ENCODE results near the gene VEGFC. TPM values are rescaled to one million over a fixed set of nuclear protein-coding genes. Genes with fewer than 3 reads are reported as not detected.
A peak's percentile ranks its signal among the peaks of the same experiment; 100 is the strongest.

The VEGFC gene
- polyA plus RNA-seq, 1 donor (not counting 4 experiments of a cell fraction or from before 2014, with no cell fraction given), result 19.4 TPM

DNA sequence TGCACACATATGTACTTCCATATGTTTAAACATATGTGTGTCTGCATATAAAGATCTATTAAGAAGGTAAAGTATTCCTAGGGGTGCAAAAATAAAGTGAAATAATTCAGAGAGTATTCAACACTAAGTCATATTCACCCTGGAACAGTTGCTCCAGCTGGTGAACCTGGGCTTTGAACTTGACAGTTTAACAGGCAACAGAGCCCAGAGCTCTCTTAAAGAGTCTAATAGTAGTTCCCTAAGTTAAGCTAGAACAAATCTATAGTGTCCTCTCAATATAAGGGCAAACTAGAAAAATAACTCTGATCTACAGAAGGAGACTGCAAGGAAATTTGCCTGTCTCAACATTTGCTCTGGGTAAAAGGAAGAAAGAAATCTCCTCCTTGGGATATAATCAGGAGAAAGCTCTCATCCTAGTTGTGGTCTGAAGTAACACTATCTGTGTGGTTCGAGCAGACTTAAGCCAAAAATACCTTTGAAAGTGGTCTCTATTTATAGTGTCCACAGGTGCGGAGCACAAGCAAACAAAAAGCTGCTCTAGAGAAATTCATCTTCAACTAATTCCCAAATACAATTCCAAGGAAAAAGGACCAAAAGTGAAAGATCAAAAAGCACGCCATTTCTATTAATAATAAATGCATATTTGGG lies 29.9 kb downstream of the VEGFC start:
- DNase-seq (ENCODE audit: low read depth, low spot score) (no peak), FAIRE-seq (no peak)
- Histone ChIP-seq H3K9me3 (ENCODE audit: control insufficient read depth, low read depth, low read length) (no peaks in the 10 kb centered on the region), H3K9me1 (ENCODE audit: control insufficient read depth, extremely low read depth, insufficient read depth, low read length) (peaks cover 2% of the 10 kb centered on the region), H2AFZ (ENCODE audit: control insufficient read depth, low read length) (no peak overlapping the region), H3K4me3 (ENCODE audit: control insufficient read depth in 2 of 3, extremely low read depth in 1 of 3, insufficient read depth in 2 of 3, low read depth in 1 of 3, low read length in 3 of 3) (no peak overlapping the region), H3K9ac (ENCODE audit: control insufficient read depth, extremely low read depth, insufficient read depth, low read length) (no peak overlapping the region), H3K27ac (ENCODE audit: control insufficient read depth, insufficient read depth, low read length) (no peak overlapping the region), H3K79me2 (ENCODE audit: control insufficient read depth, insufficient read depth, low read length) (peaks cover 95% of the 10 kb centered on the region), H3K4me1 (ENCODE audit: control insufficient read depth, extremely low read depth, insufficient read depth, low read length) (no peaks in the 10 kb centered on the region), H3K4me2 (ENCODE audit: control insufficient read depth, extremely low read depth, insufficient read depth, low read depth, low read length) (no peak overlapping the region), H3K36me3 (ENCODE audit: control insufficient read depth in 2 of 2, extremely low read depth in 1 of 2, insufficient read depth in 2 of 2, low read length in 2 of 2) (peaks cover 0 to 2% of the 10 kb centered on the region in 2 experiments), H4K20me1 (ENCODE audit: control insufficient read depth, extremely low read depth, insufficient read depth, low read length) (peaks cover 7% of the 10 kb centered on the region), H3K27me3 (ENCODE audit: control insufficient read depth, extremely low read depth, insufficient read depth, low read length) (no peaks in the 10 kb centered on the region)
- TF ChIP-seq EZH2 (IDR thresholded peaks at IDR 0.05; ENCODE audit: low read length), result no peak
- TF ChIP-seq, protein P1, sequence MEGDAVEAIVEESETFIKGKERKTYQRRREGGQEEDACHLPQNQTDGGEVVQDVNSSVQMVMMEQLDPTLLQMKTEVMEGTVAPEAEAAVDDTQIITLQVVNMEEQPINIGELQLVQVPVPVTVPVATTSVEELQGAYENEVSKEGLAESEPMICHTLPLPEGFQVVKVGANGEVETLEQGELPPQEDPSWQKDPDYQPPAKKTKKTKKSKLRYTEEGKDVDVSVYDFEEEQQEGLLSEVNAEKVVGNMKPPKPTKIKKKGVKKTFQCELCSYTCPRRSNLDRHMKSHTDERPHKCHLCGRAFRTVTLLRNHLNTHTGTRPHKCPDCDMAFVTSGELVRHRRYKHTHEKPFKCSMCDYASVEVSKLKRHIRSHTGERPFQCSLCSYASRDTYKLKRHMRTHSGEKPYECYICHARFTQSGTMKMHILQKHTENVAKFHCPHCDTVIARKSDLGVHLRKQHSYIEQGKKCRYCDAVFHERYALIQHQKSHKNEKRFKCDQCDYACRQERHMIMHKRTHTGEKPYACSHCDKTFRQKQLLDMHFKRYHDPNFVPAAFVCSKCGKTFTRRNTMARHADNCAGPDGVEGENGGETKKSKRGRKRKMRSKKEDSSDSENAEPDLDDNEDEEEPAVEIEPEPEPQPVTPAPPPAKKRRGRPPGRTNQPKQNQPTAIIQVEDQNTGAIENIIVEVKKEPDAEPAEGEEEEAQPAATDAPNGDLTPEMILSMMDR (optimal IDR thresholded peaks at IDR 0.05 in 1 of 3, IDR thresholded peaks at IDR 0.05 in 1 of 3, conservative IDR thresholded peaks at IDR 0.05 in 1 of 3; ENCODE audit: extremely low read depth in 1 of 3, insufficient read depth in 2 of 3, low read length in 3 of 3), result no peak
- dilution Hi-C loops (cut with MboI; ENCODE audit: extremely low pct_ligation_motif_present, low sequenced_read_pairs), result no loop called here

DNA sequence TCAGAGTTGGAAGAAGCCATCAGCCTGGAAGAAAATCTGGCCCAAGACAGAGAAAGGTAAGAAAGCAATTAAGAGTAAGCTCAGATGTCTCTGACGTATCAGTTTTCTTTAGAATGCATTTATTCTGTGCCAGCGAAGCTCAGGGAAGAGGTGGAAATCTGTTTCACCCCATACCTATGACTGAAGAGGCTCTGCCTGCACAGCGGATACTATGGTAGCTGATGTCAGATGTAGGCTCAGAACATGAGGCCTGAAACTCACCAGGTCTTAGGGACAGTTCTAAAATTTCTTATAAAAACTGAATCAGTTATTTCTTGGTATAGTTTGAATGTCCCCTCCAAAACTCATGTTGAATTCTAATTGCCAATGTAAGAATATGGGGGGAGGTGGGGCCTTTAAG lies 30.9 kb downstream of the VEGFC start:
- no peak overlapping the region for H3K27ac ChIP-seq (ENCODE audit: control insufficient read depth, insufficient read depth, low read length)
- no peaks in the 10 kb centered on the region for H3K4me1 ChIP-seq (ENCODE audit: control insufficient read depth, extremely low read depth, insufficient read depth, low read length)
- no peak overlapping the region for H3K4me2 ChIP-seq (ENCODE audit: control insufficient read depth, extremely low read depth, insufficient read depth, low read depth, low read length)
- DNase-seq (ENCODE audit: low read depth, low spot score), result no peak
- peak; percentile 60 for FAIRE-seq
- TF ChIP-seq, protein P1 (optimal IDR thresholded peaks at IDR 0.05 in 1 of 3, IDR thresholded peaks at IDR 0.05 in 1 of 3, conservative IDR thresholded peaks at IDR 0.05 in 1 of 3; ENCODE audit: extremely low read depth in 1 of 3, insufficient read depth in 2 of 3, low read length in 3 of 3), result no peak
- TF ChIP-seq EZH2 (IDR thresholded peaks at IDR 0.05; ENCODE audit: low read length), result no peak
- peaks cover 11% of the 10 kb centered on the region for H4K20me1 ChIP-seq (ENCODE audit: control insufficient read depth, extremely low read depth, insufficient read depth, low read length)
- H3K9me1 ChIP-seq (ENCODE audit: control insufficient read depth, extremely low read depth, insufficient read depth, low read length), result no peaks in the 10 kb centered on the region
- no peak overlapping the region for H3K9ac ChIP-seq (ENCODE audit: control insufficient read depth, extremely low read depth, insufficient read depth, low read length)
- no peaks in the 10 kb centered on the region for H3K36me3 ChIP-seq (ENCODE audit: control insufficient read depth in 2 of 2, extremely low read depth in 1 of 2, insufficient read depth in 2 of 2, low read length in 2 of 2)
- no peaks in the 10 kb centered on the region for H3K9me3 ChIP-seq (ENCODE audit: control insufficient read depth, low read depth, low read length)
- H3K4me3 ChIP-seq (ENCODE audit: control insufficient read depth in 2 of 3, extremely low read depth in 1 of 3, insufficient read depth in 2 of 3, low read depth in 1 of 3, low read length in 3 of 3), result no peak overlapping the region
- dilution Hi-C loops (cut with MboI; ENCODE audit: extremely low pct_ligation_motif_present, low sequenced_read_pairs), result no loop called here
- peaks cover 96% of the 10 kb centered on the region for H3K79me2 ChIP-seq (ENCODE audit: control insufficient read depth, insufficient read depth, low read length)
- H3K27me3 ChIP-seq (ENCODE audit: control insufficient read depth, extremely low read depth, insufficient read depth, low read length), result no peaks in the 10 kb centered on the region
- no peak overlapping the region for H2AFZ ChIP-seq (ENCODE audit: control insufficient read depth, low read length)

Measured in keratinocyte (primary cell).